Endothelial cell of umbilical vein (primary cell): Measurements from ENCODE around the gene PCNX4.

Source experiments
- CTCF ChIP-seq, 2 donors: IDR thresholded peaks; 1 replicate in 1 of 2; 2 replicates in 1 of 2; pipeline ENCODE4 v1.5.1; 2011; ENCODE audit warnings: low read length in 2 of 2, mild to moderate bottlenecking in 2 of 2, moderate library complexity in 2 of 2, control low read depth in 1 of 2, inconsistent platforms in 1 of 2, low read depth in 1 of 2; ENCODE audit not compliant: insufficient read depth in 1 of 2; ENCODE audit errors: extremely low read depth in 1 of 2
- EZH2 ChIP-seq: IDR thresholded peaks from 2 replicates; pipeline ENCODE4 v1.6.1; 2012; ENCODE audit warnings: borderline replicate concordance, low read depth, mild to moderate bottlenecking, moderate library complexity, low read length, inconsistent platforms; ENCODE audit not compliant: severe bottlenecking
- FOS ChIP-seq: IDR thresholded peaks from 2 replicates; pipeline ENCODE4 v1.6.1; 2011; ENCODE audit warnings: mild to moderate bottlenecking, low read length, moderate library complexity, borderline replicate concordance; ENCODE audit not compliant: insufficient read depth
- GATA2 ChIP-seq: IDR thresholded peaks from 2 replicates; pipeline ENCODE4 v1.7.0; 2011; ENCODE audit warnings: low read depth, mild to moderate bottlenecking, moderate library complexity, mixed read lengths, low read length; ENCODE audit not compliant: insufficient read length, insufficient read depth
- POLR2A ChIP-seq: IDR thresholded peaks from 2 replicates; pipeline ENCODE4 v1.6.1; 2012; ENCODE audit warnings: low read depth, mild to moderate bottlenecking, control low read depth, low read length

- no peak for TF ChIP-seq POLR2A
- TF ChIP-seq FOS, result no peak
- TF ChIP-seq EZH2, result no peak
- TF ChIP-seq CTCF (IDR thresholded peaks at IDR 0.05; ENCODE audit: extremely low read depth in 1 of 2, insufficient read depth in 1 of 2, low read depth in 1 of 2, low read length in 2 of 2), result no peak
- TF ChIP-seq GATA2, result no peak
These were observed 92.0 kb downstream of the PCNX4 start for GRCh38 chr14:60183741-60184140.
